GM18868 (cell line): ENCODE measurements around the gene BPIFB3.

Experiments
- ATAC-seq: cut with Tn5 transposase; IDR thresholded peaks from one replicate; pipeline ENCODE4 v1.9.1; 2021; ENCODE audit warnings: mild to moderate bottlenecking, moderate library complexity; ENCODE audit not compliant: unreplicated experiment

The BPIFB3 gene

DNA sequence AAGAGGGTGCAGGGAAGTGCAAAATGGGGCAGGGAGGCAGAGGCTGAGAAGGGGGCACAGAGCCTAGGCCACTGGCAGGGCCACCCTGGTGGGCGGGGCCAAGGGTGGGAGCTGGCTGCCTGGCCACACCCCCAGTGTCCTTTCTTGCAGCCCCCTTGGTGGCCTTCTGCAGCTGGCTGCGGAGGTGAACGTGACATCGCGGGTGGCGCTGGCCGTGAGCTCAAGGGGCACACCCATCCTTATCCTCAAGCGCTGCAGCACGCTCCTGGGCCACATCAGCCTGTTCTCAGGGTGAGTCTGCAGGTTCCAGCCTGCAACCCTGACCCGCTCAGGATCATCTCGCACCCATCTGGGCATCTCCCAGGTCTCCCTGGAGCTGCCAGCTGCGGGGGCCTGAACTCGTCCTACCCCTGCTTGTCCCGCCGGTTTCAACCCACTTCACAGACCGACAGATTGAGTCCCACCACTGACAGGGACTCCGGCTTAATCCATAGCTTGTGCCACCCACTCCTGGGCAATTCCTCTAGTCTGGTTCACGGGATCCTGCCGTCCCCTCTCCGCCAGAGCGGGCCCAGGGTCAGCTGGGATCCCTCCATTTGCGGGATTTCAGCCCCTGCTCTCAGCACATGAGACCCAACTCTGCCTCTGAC lies 6.2 kb downstream of the BPIFB3 start:
- ATAC-seq, result no peak

DNA sequence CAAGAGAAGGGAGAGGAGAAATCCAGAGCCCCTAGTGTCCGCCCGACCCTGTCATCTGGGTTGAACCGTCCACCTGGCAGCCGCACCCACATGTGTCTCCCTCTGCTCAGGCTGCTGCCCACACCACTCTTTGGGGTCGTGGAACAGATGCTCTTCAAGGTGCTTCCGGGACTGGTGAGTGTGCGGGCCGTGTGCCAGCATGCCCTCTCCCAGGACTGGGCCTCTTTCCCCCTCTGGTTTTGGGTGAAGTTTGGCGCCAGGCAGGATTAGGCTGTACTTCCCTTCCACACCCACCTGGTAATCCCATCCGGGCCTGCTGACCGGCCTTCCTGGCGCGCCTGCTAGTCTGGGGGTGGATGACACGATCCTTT lies 7.9 kb downstream of the BPIFB3 start:
- no peak for ATAC-seq

DNA sequence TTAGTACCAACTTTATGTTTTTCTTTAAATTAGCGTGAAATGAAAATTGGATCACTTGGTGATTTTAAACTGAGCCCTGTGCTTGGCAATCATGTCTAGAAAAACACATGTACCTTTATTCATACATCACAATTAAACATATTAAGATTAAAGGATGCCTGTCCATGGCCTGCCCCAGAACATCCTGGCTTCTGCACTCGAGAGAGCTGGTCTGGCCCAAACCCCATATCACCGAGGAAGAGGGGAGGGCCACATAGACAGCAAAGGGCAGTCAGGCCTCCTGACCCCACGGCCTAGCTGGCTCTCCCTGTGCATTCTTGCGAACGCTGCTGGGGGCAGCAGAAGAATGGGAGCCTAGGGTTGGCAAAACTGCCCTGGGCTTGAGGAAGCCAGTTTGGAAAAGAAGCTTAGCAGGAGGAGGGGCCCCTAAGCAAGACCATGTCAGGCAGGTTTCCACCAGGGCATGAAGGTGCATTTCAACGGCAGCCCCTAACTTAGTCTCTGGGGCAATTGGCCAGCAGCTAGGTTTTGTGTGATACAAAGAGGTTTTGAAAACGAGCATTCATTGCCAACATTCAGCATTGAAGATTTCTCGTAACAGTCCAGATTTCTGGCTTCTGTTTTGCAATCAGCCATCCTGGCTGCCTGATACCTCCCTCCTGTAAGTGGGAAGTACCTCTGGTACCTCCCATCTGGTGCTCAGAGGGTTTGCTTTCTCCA lies 8.6 kb downstream of the BPIFB3 start:
- no peak for ATAC-seq

DNA sequence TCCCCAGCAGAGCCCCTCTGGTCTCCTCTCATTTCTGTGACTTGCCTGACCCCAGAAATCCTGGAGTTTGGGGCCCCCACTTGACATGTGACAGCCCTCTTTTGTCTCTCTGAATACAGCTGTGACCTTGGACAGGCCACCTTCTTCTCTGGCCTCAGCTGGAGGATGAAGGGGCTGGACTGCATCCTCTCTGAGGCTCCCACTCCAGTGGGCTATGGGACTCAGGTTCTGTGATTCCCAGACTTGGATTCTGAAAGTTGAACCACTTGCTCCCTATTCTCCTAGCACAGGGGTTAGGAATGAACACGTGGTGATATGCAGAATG lies 9.1 kb downstream of the BPIFB3 start:
- ATAC-seq, result no peak

DNA sequence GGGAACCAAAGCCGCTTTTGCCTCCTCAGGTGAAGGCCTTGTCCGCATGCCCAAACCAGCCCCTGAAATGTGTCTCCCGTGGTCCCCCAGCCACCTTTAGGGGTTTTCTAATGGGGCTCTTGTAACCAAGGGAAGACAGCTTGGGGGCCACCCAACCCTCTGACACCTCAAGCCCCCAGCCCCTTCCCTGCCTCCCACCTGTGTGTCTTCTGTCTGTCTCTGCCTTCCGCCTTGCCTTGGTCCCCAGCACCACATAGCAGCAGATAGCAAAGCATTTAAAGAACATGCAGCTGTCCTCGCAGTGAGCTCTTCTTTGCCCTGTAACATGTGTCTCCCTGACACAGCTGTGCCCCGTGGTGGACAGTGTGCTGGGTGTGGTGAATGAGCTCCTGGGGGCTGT lies 9.6 kb downstream of the BPIFB3 start:
- ATAC-seq, result no peak

DNA sequence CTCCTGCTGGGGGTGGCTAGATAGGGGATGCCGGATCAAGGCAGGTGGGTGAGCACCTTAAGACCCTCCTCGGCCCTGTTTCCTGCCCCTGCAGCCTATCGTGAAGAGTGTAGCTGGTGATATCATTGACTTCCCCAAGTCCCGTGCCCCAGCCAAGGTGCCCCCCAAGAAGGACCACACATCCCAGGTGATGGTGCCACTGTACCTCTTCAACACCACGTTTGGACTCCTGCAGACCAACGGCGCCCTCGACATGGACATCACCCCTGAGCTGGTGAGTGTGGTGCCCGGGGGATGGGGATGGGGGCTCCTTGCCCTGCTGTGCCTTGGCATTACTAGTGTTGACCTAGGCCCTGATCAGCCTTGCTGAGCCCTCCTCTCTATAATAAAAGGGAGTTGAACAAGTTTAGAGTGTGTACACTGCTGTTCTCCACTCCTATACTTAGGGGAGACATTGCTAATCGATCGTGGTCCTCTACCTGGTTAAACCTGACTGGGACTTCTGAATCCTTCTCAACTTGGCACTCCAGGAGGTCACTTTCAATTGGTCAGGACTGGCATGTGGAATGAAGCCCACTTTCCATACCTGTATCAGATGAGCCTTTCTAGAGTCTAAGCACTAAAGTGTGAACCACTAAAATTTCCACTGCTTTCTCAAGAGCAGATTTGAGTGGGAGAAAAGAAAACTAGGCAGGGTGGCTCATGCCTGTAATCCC lies 11.0 kb downstream of the BPIFB3 start:
- ATAC-seq, result no peak

DNA sequence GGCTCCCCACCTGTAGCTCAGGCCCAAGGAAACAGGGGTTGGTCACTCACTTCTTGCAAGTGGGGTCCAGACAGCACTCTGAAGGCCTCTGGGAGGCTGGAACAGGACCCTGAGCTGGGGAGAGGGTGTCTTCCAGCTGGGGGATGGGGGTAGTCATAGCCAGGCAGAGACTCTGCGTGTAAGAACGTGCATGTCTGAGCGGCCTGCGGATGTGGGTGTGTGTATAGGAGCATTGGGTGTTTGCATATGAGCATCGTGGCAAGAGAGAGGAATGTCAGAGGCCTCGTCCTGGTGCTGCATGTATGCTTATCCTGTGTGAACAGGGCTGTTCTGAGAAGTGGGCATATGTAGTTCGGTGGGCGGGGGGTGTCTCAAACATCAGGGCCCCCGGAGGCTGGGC lies 12.1 kb downstream of the BPIFB3 start:
- no peak for ATAC-seq

DNA sequence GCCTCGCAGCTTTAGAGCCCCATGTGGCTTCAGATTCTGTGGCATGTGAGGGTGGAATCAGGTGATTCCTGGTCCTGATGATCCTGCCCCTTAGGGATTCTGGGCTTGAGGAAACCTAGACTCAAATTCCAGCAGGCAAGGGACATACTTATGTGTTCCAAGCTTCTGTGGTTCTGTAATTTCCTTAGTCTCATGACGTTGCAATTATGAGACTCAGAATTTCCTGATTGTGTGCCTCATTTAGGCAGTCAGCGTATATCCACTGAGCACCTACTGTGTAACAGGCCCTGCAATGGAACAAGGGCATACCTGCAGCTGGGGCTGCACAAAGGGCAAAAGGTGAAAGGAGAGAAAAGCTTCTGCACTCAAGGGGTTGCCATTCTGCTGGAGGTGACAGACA lies 14.1 kb downstream of the BPIFB3 start:
- no peak for ATAC-seq

DNA sequence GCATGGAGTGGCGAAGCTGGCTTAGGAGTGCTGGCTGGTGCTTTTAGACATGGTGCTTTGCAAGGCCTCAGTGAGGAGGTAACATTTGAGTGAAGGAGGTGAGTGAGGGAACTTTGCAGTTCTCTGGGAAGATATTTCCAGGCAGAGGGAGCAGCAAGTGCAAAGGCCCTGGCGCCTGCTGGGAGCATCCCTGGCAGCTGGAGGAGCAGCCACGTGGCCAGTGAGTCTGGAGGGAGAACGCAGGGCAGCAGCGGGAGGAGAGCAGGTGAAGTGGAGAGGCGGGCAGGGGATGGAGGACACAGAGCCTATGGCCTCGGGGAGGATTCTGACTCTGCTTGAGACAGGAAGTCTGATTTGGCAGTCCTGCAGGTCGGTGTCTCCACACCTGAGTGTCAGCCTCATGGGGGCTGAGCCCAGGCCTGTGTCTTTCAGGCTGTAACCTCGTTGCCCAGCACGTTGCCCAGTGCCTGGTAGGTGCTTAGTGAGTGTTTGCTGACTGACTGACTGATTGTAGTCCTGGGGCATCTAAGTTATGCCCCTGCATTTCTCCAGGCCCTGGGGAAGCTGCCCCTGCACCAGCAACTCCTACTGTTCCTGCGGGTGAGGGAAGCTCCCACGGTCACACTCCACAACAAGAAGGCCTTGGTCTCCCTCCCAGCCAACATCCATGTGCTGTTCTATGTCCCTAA lies 14.7 kb downstream of the BPIFB3 start:
- ATAC-seq, result no peak

DNA sequence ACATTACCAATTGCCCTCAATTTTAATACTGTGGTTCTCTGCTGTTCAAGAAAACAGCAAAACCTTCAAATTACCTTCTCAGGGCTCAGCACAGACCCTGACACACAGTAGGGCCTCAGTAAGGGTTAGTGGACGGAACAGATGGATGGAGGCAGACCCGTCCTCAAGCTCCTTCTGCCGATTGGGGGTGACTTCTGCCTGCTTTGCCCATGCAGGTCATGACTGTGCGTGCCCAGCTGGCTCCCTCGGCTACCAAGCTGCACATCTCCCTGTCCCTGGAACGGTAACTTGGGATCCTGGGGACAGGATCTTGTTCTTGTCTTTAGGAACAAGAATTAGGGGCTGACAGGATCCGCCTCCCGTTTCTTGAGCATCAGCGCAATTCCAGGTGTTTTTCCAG lies 16.0 kb downstream of the BPIFB3 start:
- ATAC-seq, result no peak

DNA sequence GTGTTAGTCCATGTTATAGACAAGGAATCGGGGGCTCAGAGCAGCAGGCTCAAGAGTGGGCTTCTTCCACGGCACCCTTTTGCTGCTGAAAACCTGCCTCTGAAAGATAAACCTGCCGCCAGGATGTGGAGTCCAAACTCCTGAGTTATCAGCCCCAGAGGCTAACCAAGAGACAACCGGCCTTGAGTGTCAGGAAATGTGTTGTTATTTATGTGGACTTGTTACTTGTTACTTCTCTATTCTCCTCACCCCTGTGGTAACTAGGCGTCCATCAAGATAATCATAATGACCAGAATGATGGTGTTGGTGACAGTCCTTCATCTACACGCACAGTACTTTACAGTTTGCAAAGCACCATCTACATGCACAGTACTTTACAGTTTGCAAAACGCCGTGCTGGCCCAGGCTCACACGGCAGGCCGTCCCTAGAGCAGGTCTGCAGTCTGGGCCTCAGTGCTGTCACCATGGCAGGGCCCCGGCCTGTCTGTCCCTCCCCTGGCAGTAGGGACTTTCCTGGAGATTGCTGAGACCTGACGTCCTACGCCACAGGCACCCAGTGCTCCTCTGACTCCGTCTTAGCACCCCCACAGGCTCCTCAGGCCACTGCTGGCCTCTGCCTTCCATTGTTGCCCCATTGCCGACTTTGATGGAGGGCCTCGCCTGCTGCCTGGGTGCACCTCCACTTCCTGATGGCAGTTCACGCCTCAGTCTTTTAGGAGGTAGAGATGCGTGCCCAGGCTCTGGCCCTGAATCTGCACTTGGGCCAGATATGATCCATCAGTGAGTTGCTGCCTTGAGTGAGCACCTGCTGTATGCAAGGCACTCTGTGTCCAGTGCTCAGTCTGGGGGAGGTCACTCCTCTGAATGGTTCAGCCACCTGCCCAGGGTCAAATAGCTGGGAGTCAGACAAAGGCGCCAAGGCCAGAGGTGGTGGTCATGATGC lies 16.7 kb downstream of the BPIFB3 start:
- ATAC-seq, result no peak

DNA sequence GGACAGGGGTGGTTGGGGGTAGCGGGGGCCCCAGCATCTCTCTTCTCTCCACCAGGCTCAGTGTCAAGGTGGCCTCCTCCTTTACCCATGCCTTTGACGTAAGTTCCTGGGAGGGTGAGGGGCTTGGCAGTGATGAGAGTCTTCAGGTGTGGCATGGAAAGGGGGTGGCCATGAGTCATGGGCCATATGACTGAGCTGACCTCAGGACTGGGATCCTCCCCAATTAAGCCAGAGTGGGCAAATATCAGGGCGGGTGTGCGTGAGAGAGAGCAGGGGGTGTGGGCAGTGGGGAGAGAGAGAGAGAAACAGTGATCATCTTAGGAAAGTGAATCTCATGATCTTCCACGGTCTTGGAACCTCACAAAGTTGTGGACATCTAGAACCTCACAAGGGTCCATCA lies 17.5 kb downstream of the BPIFB3 start:
- no peak for ATAC-seq

DNA sequence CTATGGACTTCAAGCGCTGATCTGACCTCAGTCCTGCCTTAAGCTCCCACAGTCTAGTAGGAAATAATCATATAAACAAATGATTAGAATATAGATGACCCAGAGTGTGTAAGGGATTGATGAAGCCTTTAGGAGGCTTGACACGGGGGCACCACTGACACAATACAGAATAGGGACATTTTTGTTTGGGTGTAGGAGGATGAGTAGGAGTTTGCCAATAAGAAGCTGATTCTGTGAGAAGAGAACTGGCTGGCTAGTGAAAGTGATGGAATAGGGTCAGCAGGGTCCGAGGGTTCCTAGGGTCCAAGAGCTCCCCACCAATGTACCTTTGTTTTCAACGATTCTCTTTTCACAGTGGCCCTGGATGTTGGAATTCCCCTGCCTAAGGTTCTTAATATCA lies 18.7 kb downstream of the BPIFB3 start:
- no peak for ATAC-seq

DNA sequence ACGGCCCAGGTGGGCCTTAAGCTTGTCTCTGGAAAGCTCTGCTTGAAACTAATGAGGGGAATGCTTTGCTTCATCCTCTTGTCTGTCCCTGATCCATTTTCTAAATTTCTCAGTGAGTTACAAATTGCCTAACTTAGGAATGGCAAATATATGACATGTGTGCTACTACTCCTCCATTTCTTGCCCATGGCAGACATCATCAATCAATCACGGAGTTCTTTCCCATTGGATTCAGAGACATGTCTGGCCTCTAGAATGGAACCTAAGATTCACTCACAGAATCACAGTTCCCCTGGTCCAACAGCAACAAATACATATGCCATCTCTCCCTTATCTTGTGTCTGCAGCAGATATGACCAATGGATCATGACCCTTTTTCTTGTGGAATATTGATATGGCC lies 19.1 kb downstream of the BPIFB3 start:
- ATAC-seq, result no peak

DNA sequence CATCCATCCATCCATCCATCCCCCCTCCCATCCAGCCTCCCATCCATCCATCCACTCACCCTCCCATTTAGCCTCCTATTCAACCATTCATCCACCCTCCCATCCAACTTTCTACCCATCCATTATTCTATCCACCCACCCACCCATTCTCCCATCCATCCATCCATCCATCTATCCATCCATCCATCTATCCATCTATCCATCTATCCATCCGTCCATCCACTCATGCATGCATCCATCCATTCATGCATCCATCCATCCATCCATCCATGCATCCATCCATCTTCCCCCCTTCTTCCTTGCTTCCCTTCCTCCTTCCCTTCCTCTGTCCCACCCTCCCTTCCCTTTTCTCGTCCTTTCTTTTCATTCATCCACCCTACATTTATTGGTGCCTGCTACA lies 21.0 kb downstream of the BPIFB3 start:
- ATAC-seq, result no peak

DNA sequence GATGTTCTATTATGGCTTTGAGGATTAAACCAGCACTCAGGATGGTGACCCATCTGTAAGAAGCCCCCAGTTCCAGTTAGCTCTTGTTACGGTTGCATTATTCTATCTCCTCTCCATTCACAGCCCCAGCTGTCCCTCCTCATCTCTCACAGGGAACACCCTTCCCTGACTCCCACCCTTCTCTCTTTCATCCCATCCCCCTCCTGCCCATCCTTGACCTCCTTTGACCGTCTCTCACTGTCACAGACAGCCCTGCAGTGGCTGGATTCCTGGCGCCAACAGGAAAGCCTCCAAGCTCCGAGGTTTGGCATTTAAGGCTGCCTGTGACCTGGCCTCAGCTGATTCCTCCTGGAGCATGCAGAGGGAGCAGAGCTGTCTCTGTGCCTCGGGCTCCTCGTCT lies 21.6 kb downstream of the BPIFB3 start:
- ATAC-seq, result no peak

DNA sequence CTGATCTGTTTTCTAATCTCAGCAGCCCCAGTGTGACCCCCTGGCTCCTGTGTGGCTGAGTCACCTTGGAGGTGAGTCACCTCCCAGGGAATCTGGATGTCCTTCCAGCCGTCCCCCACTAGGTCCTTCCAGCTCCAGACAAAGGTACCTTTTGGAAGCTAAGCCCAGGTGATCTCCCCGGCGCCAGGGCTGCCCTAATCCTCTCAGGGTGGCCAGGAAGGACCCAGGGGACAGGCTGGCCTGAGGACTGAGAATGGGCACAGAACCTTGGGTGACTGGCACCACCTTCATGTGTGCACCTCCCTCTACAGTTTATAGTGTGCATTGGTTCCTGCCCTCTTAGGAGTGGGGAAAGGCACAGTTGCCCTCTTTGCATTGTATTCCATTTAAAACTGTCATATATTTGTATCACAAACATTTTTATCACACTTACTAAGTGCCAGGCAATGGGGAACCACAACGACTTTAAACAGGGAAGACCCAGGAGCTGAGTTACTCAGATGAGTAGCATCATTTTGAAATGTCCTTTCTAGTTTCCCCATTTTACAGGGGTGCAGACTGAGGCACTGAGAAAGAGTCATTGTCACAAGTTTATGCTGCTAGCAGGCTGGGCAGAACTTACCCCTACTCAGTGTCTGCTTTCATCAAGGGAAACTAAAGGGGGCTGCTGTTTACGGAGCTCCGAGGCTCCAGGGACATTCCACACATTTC lies 23.1 kb downstream of the BPIFB3 start:
- no peak for ATAC-seq

DNA sequence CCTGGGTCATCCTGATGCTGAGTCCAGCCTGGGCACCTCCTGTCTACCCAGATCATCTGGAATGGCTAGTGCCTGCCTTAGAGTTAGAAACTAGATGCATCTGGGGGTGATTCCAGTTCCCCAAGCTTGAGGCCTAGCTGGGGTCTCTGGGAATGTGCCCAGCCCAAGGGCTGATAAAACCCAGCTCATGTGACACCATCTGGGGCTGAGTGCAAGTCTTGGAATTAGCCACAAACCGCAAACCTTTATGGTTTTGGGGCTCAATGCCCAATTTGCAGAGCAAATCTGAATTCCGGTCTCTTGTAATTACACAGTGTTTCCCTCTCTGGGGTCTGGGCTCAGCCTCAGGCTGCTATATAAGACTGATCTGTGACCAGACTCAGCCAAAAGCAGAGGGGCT lies 25.6 kb downstream of the BPIFB3 start, which contains the start of gene BPIFB4:
Gene BPIFB4 (plus strand): TSS at position 385 of the 400 bp plus-strand sequence. CDS start 1,884 bp downstream, outside the sequence.
- no peak for ATAC-seq

DNA sequence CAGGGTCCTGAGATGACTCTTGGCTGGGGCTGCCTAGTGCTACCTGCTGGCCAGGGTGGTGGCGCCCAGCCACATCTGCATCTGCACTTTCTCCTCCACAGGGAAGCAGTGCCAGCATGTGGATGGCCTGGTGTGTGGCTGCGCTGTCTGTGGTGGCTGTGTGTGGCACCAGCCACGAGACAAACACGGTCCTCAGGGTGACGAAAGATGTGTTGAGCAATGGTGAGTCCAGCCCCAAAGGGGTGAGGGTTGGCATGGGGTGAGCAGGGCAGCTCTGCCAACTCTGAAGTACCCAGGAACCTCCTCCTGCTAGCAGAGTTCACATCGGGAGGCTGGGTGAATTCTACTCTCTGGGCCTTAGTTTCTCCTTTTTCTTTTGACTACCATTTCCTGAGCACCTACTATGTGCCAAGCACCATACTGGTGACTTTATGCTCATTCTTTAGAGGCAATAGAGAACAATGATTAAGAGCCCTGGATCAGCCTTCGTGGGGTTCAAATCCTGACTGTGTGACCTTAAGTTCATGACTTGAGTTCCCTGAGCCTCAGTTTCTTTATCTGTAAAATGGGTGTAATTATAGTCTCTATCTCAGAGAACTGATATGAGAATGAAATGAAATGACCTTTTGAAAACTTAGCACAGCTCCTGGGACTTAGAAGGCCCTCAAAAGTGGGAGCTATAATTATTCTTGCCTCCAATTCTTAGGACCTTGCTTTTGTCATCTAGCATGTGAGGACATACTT lies 27.9 kb downstream of the BPIFB3 start:
- no peak for ATAC-seq
